Stimulated activated effector memory CD8-positive, alpha-beta T cell treated with anti-CD3 and anti-CD28 coated beads, Interleukin-12 subunit alpha, Interleukin-12 subunit beta, amount 100 ng/mL, for 72 hours (primary cell): ENCODE results near the gene STK32C.

ENCODE experiments used
- ATAC-seq: fragments of 150-1000 bp; cut with Tn5 transposase; 2 replicates; pipeline ENCODE4 v1.10.0; 2021
- DNase-seq, 2 donors: peaks; one replicate each; pipeline ENCODE4 v3.0.0; 2021 to 2022; ENCODE audit warnings: low spot score in 2 of 2
- H3K27ac Mint-ChIP-seq: one replicate; pipeline ENCODE4 v1.8.0; 2022; ENCODE audit warnings: mild to moderate bottlenecking, mixed read lengths
- H3K36me3 Mint-ChIP-seq: one replicate; pipeline ENCODE4 v1.8.0; 2022; ENCODE audit warnings: mild to moderate bottlenecking, mixed read lengths
- H3K4me1 Mint-ChIP-seq: one replicate; pipeline ENCODE4 v1.8.0; 2022; ENCODE audit warnings: mixed read lengths
- H3K4me3 Mint-ChIP-seq: one replicate; pipeline ENCODE4 v1.8.0; 2022; ENCODE audit warnings: mild to moderate bottlenecking, mixed read lengths
- H3K9me3 Mint-ChIP-seq: one replicate; pipeline ENCODE4 v1.8.0; 2022; ENCODE audit warnings: mixed read lengths

STK32C gene

GRCh38 chr10:132189810-132190422 lies 117.8 kb downstream of the STK32C start:
- H3K4me3 Mint-ChIP-seq: no peak overlapping the region
- peaks cover 7% of the 10 kb centered on the region for H3K4me1 Mint-ChIP-seq
- H3K27ac Mint-ChIP-seq: no peak overlapping the region
- H3K9me3 Mint-ChIP-seq: no peaks in the 10 kb centered on the region
- ATAC-seq (no peak), DNase-seq (no peak)
- peaks cover 10% of the 10 kb centered on the region for H3K36me3 Mint-ChIP-seq

- no peak overlapping the region for H3K4me3 Mint-ChIP-seq
- H3K27ac Mint-ChIP-seq: no peak overlapping the region
- peaks cover 3% of the 10 kb centered on the region for H3K36me3 Mint-ChIP-seq
- DNase-seq: no peak
- no peaks in the 10 kb centered on the region for H3K9me3 Mint-ChIP-seq
- peaks cover 7% of the 10 kb centered on the region for H3K4me1 Mint-ChIP-seq
- ATAC-seq: no peak
These were observed 118.7 kb downstream of the STK32C start for GRCh38 chr10:132189016-132189415.

GRCh38 chr10:132188331-132188730 lies 119.4 kb downstream of the STK32C start:
- Mint-ChIP-seq H3K9me3 (no peaks in the 10 kb centered on the region), H3K36me3 (no peaks in the 10 kb centered on the region), H3K27ac (no peak overlapping the region), H3K4me3 (peak overlapping the region; percentile 45), H3K4me1 (peaks cover 7% of the 10 kb centered on the region)
- no peak for ATAC-seq
- DNase-seq: no peak

GRCh38 chr10:132187430-132188138 lies 120.2 kb downstream of the STK32C start:
- DNase-seq (no peak), ATAC-seq (peak; percentile 2)

DNA sequence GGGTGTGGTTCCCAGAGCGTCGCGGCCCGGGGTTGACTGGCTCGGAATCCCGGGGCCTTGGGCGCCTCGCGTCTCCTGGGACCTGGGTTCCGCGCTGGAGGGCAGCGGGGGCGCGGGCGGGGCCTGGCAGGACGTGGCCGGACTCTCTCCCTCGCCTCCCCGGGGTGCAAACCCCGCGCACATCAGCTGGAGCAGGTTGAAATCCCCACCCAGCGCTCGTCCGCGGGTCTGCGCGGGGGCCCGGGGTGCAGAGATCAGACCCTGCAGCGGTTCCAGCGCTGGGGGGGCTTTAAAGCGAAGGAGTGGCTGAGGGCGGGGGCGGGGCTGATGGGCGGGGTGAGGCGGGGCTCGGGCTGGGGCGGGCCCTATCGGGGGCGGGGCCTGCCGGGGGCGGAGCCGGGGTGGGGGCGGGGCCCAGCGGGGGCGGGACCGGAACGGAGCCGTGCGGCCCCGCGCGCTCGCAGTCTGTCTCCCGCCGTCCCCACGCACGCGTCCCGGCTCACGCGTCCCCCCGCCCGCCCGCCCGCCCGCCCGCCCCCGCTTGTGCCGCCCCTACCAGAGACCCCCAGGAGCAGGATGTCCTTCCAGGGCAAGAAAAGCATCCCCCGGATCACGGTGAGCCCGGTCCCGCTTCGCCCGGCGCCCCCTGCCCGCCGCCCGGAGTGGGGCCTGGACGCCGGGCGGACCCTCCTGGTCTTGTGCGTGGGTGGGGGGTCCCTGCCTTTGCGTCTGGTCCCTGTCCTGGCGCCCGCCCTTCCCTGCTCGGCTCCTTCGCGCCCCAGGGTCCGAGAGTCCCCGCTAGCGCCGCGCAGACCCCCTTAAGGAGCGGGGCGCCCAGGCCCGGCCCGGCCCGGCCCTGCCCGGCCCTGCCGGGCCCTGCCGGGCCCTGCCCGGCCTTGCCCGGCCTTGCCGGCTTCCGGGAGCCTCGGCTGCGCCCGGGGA lies 121.0 kb downstream of the STK32C start, which contains the start of gene DPYSL4:
Gene DPYSL4 (plus strand): TSS at position 461 of the 942 bp plus-strand sequence. CDS start 116 bp downstream, at position 577.
- DNase-seq (no peak), ATAC-seq (peak; percentile 31)
- H3K36me3 Mint-ChIP-seq: no peaks in the 10 kb centered on the region
- no peaks in the 10 kb centered on the region for H3K9me3 Mint-ChIP-seq
- H3K4me1 Mint-ChIP-seq: peaks cover 7% of the 10 kb centered on the region
- no peak within 1 kb of the TSS for H3K27ac Mint-ChIP-seq
- peak within 1 kb of the TSS; percentile 45 for H3K4me3 Mint-ChIP-seq

More at GRCh38 chr10:132187430-132188138, 120.2 kb downstream of the STK32C start:
- no peaks in the 10 kb centered on the region for H3K36me3 Mint-ChIP-seq
- no peaks in the 10 kb centered on the region for H3K9me3 Mint-ChIP-seq
- no peak overlapping the region for H3K27ac Mint-ChIP-seq
- peak overlapping the region; percentile 45 for H3K4me3 Mint-ChIP-seq
- H3K4me1 Mint-ChIP-seq: peaks cover 7% of the 10 kb centered on the region

GRCh38 chr10:132185601-132186487 lies 121.9 kb downstream of the STK32C start:
- H3K27ac Mint-ChIP-seq: no peak overlapping the region
- peak; percentile 71 for ATAC-seq
- peaks cover 7% of the 10 kb centered on the region for H3K4me1 Mint-ChIP-seq
- no peaks in the 10 kb centered on the region for H3K36me3 Mint-ChIP-seq
- no peak for DNase-seq
- no peaks in the 10 kb centered on the region for H3K9me3 Mint-ChIP-seq
- peak overlapping the region; percentile 26 for H3K4me3 Mint-ChIP-seq

DNA sequence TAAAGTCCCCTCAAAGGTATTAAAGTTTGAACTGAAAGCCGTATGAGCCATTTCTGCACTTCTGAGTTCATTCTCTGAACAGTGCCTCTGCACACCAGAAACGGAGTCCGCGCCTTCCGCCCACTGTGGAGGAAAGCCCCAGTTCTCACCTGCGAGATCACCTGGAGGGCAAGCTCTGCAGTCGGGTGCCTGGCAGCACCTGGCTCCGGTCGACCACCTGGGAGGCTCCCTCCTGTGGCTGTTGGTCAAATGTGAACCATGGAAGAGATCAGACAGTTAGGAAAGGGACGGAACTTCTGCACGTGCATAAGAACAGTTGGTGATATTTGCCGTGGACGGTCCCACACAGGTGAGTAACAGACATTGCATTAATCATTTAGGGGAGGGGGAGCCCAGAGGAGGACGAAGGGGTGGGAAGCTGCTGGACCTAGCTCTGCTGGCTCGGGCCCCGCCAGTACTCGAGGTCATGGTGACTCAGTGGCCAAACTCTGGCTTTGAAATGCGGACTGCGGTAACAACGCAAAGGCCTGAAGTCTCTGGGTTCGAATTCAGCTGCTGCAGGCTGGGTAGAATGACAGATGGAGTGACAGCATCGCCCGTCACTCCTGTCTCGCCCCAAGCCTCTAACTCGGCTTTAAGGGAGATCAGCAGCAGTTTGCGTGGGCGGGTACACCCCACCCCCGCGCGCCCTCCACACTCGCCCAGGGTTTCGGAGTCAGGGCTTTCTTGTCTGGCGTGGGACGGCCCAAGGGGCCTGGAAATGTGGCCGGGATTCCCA lies 122.7 kb downstream of the STK32C start:
- H3K9me3 Mint-ChIP-seq: no peaks in the 10 kb centered on the region
- DNase-seq: no peak
- peak overlapping the region; percentile 13 for H3K4me3 Mint-ChIP-seq
- no peak for ATAC-seq
- peaks cover 7% of the 10 kb centered on the region for H3K4me1 Mint-ChIP-seq
- H3K36me3 Mint-ChIP-seq: no peaks in the 10 kb centered on the region
- no peak overlapping the region for H3K27ac Mint-ChIP-seq

DNA sequence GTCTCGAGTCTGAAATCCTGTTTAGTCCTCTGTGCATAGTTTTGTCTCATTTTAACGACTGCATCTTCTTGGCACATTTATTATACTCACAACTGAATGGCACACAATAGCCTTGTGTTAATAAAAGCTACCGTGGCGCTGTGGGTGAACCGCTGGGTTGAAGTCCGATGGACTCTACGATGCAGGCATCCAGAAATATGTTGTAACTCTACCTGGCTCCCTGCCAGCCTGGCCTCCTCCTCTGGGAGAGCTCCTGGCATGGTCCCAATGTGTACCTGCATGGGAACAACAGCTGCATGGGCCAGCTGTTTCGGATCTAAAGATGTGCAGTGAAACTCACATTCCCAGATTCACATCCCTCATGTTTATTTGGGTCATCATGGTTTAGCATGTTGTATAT lies 124.7 kb downstream of the STK32C start:
- ATAC-seq: no peak
- H3K9me3 Mint-ChIP-seq: no peaks in the 10 kb centered on the region
- H3K36me3 Mint-ChIP-seq: no peaks in the 10 kb centered on the region
- H3K4me1 Mint-ChIP-seq: peaks cover 2% of the 10 kb centered on the region
- H3K4me3 Mint-ChIP-seq: no peak overlapping the region
- no peak overlapping the region for H3K27ac Mint-ChIP-seq
- DNase-seq: no peak

DNA sequence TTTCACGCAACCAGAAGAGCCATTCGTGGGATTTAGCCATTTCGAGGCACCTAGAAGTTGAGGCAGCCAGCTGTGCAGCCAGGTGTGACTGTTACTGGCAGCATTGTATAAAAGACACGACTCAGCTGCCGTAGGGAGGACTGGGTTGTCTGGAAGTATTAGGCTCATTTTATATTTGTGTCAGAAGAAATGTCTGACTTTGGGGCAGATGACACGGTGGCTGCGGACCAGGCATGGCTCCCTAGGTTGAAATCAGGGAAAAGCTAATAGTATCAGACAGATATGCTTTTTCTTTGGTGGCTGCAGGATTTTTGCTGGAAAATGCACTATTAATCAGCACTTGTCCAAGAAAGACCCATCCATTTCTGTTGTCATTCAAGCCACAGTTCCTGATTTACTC lies 125.2 kb downstream of the STK32C start:
- H3K4me3 Mint-ChIP-seq: no peak overlapping the region
- H3K4me1 Mint-ChIP-seq: no peaks in the 10 kb centered on the region
- no peak for ATAC-seq

DNA sequence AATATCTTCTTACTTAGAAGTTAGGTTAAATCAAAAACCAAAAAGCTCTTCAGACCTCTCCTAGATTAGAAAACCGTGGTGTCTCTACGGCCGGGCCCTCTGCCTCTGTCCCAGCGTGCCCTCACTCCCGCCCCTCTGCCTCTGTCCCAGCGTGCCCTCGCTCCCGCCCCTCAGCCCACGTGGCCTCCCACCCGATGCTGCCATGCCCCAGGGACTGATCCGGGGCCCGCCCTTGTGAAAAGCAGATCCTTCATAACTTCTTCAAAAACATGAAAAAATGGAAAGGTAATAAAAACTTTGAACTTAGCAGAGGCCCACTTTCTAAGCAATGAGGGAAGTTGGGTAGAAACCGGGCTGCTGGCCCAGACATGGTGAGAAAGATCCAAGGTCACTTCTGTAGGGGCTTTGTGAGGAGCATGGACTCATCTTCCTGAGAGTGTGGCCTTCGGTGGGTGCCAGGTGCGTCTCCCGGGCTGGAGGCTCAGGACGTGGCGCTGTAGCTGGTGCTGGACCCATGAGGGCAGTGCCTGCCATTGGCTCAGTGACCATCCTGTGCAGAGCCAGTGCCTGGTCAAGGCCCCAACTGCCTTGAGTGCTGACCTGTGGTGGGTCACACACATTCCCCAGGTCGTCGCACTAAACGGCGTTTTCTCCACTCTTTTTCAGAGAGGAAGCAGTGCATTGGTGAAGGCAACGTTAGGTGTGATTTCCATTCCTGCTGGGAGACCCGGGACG lies 125.9 kb downstream of the STK32C start:
- Mint-ChIP-seq H3K4me3 (no peak overlapping the region), H3K9me3 (no peaks in the 10 kb centered on the region), H3K36me3 (no peaks in the 10 kb centered on the region), H3K4me1 (no peaks in the 10 kb centered on the region), H3K27ac (no peak overlapping the region)
- DNase-seq (no peak), ATAC-seq (no peak)

More for the DNA sequence above, 125.2 kb downstream of the STK32C start:
- DNase-seq: no peak
- Mint-ChIP-seq H3K9me3 (no peaks in the 10 kb centered on the region), H3K27ac (no peak overlapping the region), H3K36me3 (no peaks in the 10 kb centered on the region)

DNA sequence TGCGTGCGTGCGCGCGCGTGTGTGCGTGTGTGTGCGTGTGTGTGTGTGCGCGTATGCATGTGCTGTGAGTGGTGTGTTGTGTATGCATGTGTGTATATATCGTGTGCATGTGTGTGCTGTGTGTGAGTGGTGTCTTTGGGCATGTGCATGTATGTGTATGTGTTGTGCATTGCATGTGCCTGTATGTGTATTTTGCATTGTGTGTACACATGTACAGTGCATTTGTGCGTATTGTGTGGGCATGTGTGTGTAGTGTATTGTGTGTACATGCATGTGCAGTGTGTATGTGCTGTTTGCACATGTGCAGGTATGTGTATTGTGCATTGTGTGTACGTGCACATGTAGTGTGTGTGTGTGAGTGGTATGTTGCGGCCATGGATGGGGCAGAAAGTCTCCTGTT lies 127.0 kb downstream of the STK32C start:
- no peaks in the 10 kb centered on the region for H3K9me3 Mint-ChIP-seq
- no peak overlapping the region for H3K4me3 Mint-ChIP-seq
- no peaks in the 10 kb centered on the region for H3K36me3 Mint-ChIP-seq
- no peak overlapping the region for H3K27ac Mint-ChIP-seq
- no peaks in the 10 kb centered on the region for H3K4me1 Mint-ChIP-seq
- DNase-seq (no peak), ATAC-seq (no peak)

- Mint-ChIP-seq H3K9me3 (no peaks in the 10 kb centered on the region), H3K4me3 (no peak overlapping the region), H3K4me1 (no peaks in the 10 kb centered on the region), H3K27ac (no peak overlapping the region), H3K36me3 (no peaks in the 10 kb centered on the region)
- ATAC-seq (no peak), DNase-seq (no peak)
These were observed 128.0 kb downstream of the STK32C start for GRCh38 chr10:132179551-132180392.
